LNCAP (cell line): ENCODE results near the gene BEND7.

Source experiments
- CTCF ChIP-seq: fragments of 450-650 bp; IDR thresholded peaks from 2 replicates; pipeline ENCODE4 v1.5.1; 2017; ENCODE audit warnings: mild to moderate bottlenecking

BEND7 gene

GRCh38 chr10:13399752-13400151, 129.1 kb downstream of the BEND7 start:
- TF ChIP-seq CTCF: no peak

DNA sequence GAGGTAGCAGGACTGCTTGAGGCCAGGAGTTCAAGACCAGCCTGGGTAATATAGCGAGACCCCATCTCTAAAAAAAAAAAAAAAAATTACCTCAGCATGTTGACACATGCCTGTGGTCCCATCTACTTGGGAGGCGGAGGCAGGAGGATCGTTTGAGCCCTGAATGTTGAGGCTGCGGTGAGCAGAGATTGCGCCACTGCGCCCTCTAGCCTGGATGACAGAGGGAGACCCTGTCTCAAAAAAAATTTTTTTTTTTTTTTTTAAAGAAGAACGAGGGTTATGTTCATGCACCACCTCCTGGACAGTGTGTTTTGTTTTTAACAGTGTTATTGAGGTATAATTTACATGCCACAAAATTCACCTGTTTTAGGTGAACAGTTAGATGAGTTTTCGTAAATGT, 129.6 kb downstream of the BEND7 start:
- TF ChIP-seq CTCF: peak; percentile 24; the same call in 1 of the 2 replicates

GRCh38 chr10:13397052-13397451, 131.8 kb downstream of the BEND7 start:
- no peak for TF ChIP-seq CTCF

DNA sequence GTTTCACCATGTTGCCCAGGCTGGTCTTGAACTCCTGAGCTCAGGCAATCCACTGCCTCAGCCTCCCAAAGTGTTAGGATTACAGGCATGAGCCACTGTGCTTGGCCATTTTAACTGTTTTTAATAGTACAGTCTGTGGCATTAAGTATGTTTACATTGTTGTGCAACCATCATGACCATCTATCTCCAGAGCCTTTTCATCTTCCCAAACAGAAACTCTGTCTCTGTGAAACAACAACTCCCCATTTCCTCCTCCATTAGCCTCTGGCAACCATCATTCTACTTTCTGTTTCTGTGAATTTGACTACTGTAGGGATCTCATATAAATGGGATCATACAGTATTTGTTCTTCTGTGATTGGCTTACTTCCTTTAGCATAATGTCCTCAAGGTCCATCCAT, 132.4 kb downstream of the BEND7 start:
- no peak for TF ChIP-seq CTCF

- TF ChIP-seq CTCF: no peak
These were observed 133.3 kb downstream of the BEND7 start for GRCh38 chr10:13395540-13395939.

DNA sequence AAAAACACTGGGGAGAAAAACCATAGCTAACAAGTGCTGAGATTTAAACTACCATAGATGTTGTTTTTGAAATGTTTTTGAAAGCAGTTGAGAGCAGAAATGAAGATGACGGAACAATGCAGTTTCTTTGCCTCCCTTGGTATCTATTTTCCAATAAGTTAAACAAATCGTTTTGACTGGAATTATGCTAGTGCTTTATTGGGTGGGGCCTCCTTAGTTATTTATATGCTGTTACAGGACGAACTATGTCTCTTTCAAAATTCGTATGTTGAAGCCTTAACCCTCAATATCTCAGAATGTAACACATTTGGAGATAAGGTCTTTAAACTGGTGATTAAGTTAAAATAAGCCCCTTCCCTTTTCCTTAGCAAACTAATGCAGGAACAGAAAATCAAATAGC, 135.2 kb downstream of the BEND7 start:
- no peak for TF ChIP-seq CTCF

GRCh38 chr10:13392701-13393100, 136.1 kb downstream of the BEND7 start:
- TF ChIP-seq CTCF: no peak
